K562 (cell line): ENCODE measurements around the gene NDRG3. TPM values are rescaled to one million over a fixed set of nuclear protein-coding genes. Genes with fewer than 3 reads are reported as not detected.

Experiments
- ATAC-seq: fragments of 200-7000 bp; cut with Tn5 transposase; 3 replicates; pipeline ENCODE4 v1.9.1; 2020; ENCODE audit warnings: moderate library complexity
- BruUV-seq: library from RNA; stranded (reverse); fragments of 400-500 nt; replicated peaks from 2 replicates; lab custom pipeline; 2021; lab: Mats Ljungman, UMichigan
- CTCF ChIA-PET: fragments of 300-600 bp; formaldehyde crosslinking; extraction: SDS; loops from one replicate; lab custom pipeline; 2021; ENCODE audit warnings: low intra/inter-chr PET ratio; lab: Yijun Ruan, JAX
- POLR2A ChIA-PET: fragments of 300-600, 350-650 bp; sonication (Branson Sonifier 250); formaldehyde crosslinking; extraction: SDS; loops from one replicate; lab custom pipeline; 2021; ENCODE audit warnings: antibody characterized with exemption, inconsistent platforms; lab: Yijun Ruan, JAX
- DNase-seq, 4 experiments: peaks; one replicate each; pipeline versions ENCODE4 v3.0.0 to v3.0.0-alpha.2; 2011 to 2018; ENCODE audit warnings: low spot score in 3 of 4, mixed read lengths in 3 of 4; ENCODE audit errors: extremely low read depth in 1 of 4
- FAIRE-seq: peaks from 2 replicates; lab custom pipeline; 2011; peaks lifted over from hg19 to GRCh38; lab: Jason Lieb, UNC
- H2AFZ ChIP-seq: 2 replicates; pipeline ENCODE4 v1.6.0; 2011; ENCODE audit warnings: low read depth, low read length, control low read depth, inconsistent platforms
- H3K27ac ChIP-seq: fragments of 200-600 bp; 3 replicates; pipeline ENCODE4 v1.8.0; 2011; ENCODE audit warnings: low read depth, mild to moderate bottlenecking, control low read depth, inconsistent platforms, low read length, moderate library complexity, mixed read lengths; ENCODE audit errors: extremely low read depth
- H3K27me3 ChIP-seq, 2 experiments: fragments of 300-600 bp in 1 of 2; 2 replicates in 1 of 2; 3 replicates in 1 of 2; pipeline versions ENCODE4 v1.6.0 to v1.8.0; 2011; ENCODE audit warnings: inconsistent platforms in 2 of 2, low read length in 2 of 2, mild to moderate bottlenecking in 1 of 2, mixed read lengths in 1 of 2, moderate library complexity in 1 of 2; ENCODE audit not compliant: control insufficient read depth in 2 of 2, insufficient read depth in 2 of 2
- H3K36me3 ChIP-seq: fragments of 300-600 bp; 3 replicates; pipeline ENCODE4 v1.8.0; 2011; ENCODE audit warnings: mild to moderate bottlenecking, low read length, inconsistent platforms; ENCODE audit not compliant: control insufficient read depth, insufficient read depth
- H3K4me1 ChIP-seq, 2 experiments: fragments of 200-600 bp in 1 of 2; replicated peaks in 1 of 2; 2 replicates in 1 of 2; 3 replicates in 1 of 2; pipeline versions ENCODE4 v1.5.1 to v1.8.0; 2011; ENCODE audit warnings: inconsistent platforms in 2 of 2, low read length in 2 of 2, mild to moderate bottlenecking in 1 of 2, mixed read lengths in 1 of 2, moderate library complexity in 1 of 2; ENCODE audit not compliant: control insufficient read depth in 2 of 2, insufficient read depth in 2 of 2
- H3K4me2 ChIP-seq: 2 replicates; pipeline ENCODE4 v1.6.1; 2011; ENCODE audit warnings: low read length, control low read depth, inconsistent platforms, mixed read lengths; ENCODE audit not compliant: insufficient read depth
- H3K4me3 ChIP-seq: fragments of 200-600 bp; sonication (generic), shearing (Covaris generic); 2 replicates; pipeline ENCODE4 v1.5.1; 2016; ENCODE audit warnings: control low read depth, inconsistent platforms
- H3K79me2 ChIP-seq: fragments of 200-600 bp; 3 replicates; pipeline ENCODE4 v1.8.0; 2011; ENCODE audit warnings: low read length, inconsistent platforms; ENCODE audit not compliant: control insufficient read depth, insufficient read depth
- H3K9ac ChIP-seq, 2 experiments: 2 replicates each; pipeline versions ENCODE4 v1.6.0 to v1.6.1; 2011; ENCODE audit warnings: low read depth in 2 of 2, low read length in 2 of 2, control low read depth in 1 of 2, inconsistent platforms in 1 of 2, mild to moderate bottlenecking in 1 of 2, mixed read lengths in 1 of 2; ENCODE audit not compliant: insufficient read depth in 1 of 2
- H3K9me1 ChIP-seq: one replicate; pipeline ENCODE4 v1.6.0; 2011; ENCODE audit warnings: inconsistent platforms, mild to moderate bottlenecking, low read length, moderate library complexity; ENCODE audit not compliant: control insufficient read depth, insufficient read depth
- H3K9me3 ChIP-seq: replicated peaks from 2 replicates; pipeline ENCODE4 v1.5.1; 2011; ENCODE audit warnings: low read depth, low read length, inconsistent platforms; ENCODE audit not compliant: control insufficient read depth, insufficient read depth
- H4K20me1 ChIP-seq: replicated peaks from 2 replicates; pipeline ENCODE4 v1.6.1; 2011; ENCODE audit warnings: low read length, inconsistent platforms, mixed read lengths; ENCODE audit not compliant: control insufficient read depth, insufficient read depth
- FOSL1 ChIP-seq: fragments of 200-800 bp; sonication (Bioruptor generic); conservative IDR thresholded peaks from 2 replicates; pipeline ENCODE4 v1.6.1; 2016; ENCODE audit warnings: missing genetic modification characterization, missing compliant biosample characterization
- POLR2G ChIP-seq: fragments of 200-400 bp; formaldehyde crosslinking; IDR thresholded peaks from 2 replicates; pipeline ENCODE4 v1.6.1; 2017; ENCODE audit warnings: low read depth, mild to moderate bottlenecking, antibody characterized with exemption, low read length, moderate library complexity
- ZNF217 ChIP-seq: sonication (generic); formaldehyde crosslinking; IDR thresholded peaks from 2 replicates; pipeline ENCODE4 v1.8.0; 2022; ENCODE audit warnings: mild to moderate bottlenecking, missing genetic modification reagents
- WGBS: fragments of 100-300 bp; shearing (Covaris generic); methylation state at CpG from one replicate; pipeline ENCODE4 v1.1.6; 2016; ENCODE audit warnings: low coverage, mixed read lengths; ENCODE audit not compliant: insufficient coverage; ENCODE audit errors: missing lambda C conversion rate; 5-methylcytosine and 5-hydroxymethylcytosine counted together
- in situ Hi-C: fragments of 300-500 bp; cut with MboI; formaldehyde crosslinking; loops from 4 replicates; pipeline ENCODE4 v1.15.0; 2018; ENCODE audit warnings: inconsistent platforms, mixed read lengths
- intact Hi-C: fragments of 100-400 bp; cut with micrococcal nuclease; formaldehyde crosslinking; loops from 2 replicates; pipeline ENCODE4 v1.14.2; 2022
- polyA plus RNA-seq, 8 experiments: library from polyadenylated mRNA; depleted of rRNA in 4 of 8; stranded (reverse) in 5 of 8; unstranded in 3 of 8; fragments of >200 nt; fragmentation: Nextera tagmentation in 2 of 8; fragmentation: Illumina TruSeq in 1 of 8; extraction: Ambion mirVana in 2 of 8; extraction: Trizol in 1 of 8; gene quantifications; 2 replicates each; pipeline versions ENCODE4 v1.2.1 to v1.2.3, GENCODE V29; 2011 to 2014; ENCODE audit warnings: inconsistent platforms in 1 of 8, missing spikeins in 1 of 8
- total RNA-seq, 7 experiments: library from RNA; depleted of rRNA in 6 of 7; stranded (reverse); fragments of >200 nt in 6 of 7; fragmentation: Illumina TruSeq in 2 of 7; extraction: Trizol in 2 of 7; gene quantifications; 2 replicates each; pipeline versions ENCODE4 v1.2.1 to v1.2.3, GENCODE V29; 2011 to 2021; ENCODE audit warnings: low replicate concordance in 1 of 7
- TF ChIP-seq, protein P1 (sequence below): fragments of 450-650 bp; IDR thresholded peaks from 2 replicates; pipeline ENCODE4 v1.6.1; 2016; ENCODE audit warnings: low read depth
- TF ChIP-seq, protein P2 (sequence below), 3 experiments: fragments of 200-800 bp in 1 of 3; sonication (Bioruptor generic) in 1 of 3; sonication (generic) in 1 of 3; formaldehyde crosslinking in 1 of 3; IDR thresholded peaks; 2 replicates each; pipeline versions ENCODE4 v1.6.1 to v1.8.0; 2016 to 2022; ENCODE audit warnings: mild to moderate bottlenecking in 2 of 3, missing compliant biosample characterization in 2 of 3, missing genetic modification characterization in 2 of 3, missing genetic modification reagents in 1 of 3

Gene NDRG3
- total and polyA plus RNA-seq, 9 of the 15 experiments (the other 6 are each of a cell fraction or from before 2014, with no cell fraction given) = 14.6 to 39.4 (median 24.4) TPM

DNA sequence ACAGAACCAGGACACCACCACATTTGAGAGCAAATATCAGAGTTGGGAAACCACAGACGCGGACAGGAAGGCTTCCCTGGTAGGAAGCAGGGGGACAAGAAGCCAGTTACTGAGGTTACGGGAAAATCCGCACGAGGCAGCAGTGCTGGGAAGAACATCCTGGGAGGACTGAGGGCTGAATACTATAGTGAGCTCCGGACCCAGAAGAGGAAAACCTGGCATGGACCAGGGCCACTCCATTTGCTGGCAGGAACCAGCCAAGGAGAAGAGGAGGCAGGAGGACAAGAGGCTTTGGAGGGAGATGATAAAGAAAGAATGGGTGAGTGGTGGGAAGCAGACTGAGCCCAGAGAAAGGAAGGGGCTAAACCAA, 33.8 kb upstream of the NDRG3 start (continued):
- TF ChIP-seq ZNF217 (CRISPR knock-in tag) = no peak
- TF ChIP-seq, all 486 proteins: peak for 0

DNA sequence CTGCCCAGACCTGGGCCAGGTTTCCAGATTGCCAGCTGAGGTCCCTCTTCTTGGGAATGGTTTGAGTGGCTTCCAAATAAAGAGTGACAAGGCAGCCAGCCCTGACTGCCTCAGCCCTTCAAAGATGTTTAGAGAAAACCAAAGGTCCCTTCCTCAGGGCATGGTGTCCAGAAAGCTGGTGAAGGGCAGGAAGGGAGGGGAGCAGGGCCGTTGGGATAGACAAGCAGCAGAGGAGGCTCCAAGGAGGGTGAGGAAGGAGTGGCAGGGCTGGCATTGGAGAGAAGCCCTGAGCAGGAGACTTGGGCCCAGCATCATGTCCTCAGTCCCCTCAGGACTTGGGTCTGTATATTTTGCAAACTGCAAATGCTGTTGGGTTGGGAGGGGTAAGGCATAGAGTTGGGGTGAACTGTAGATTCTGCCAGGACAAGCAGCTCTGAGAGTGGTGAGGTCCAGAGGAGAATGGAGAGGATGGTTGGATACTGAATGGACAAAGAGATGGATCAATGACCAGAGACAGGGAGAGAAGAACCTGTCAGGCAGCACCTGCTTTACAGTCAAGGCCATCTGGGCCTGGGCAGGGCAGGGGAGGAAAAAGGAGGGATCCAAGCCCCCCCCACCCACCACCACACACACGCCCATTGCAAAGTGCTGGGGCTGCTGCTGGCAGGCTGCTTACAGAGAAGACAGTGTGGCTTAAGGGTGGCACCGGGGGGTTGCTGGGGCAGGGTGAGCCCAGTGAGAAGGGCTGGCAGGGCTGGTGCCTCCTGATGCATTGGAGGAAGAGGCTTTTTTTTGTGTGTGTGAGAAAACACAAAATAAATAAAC, 33.2 kb upstream of the NDRG3 start:
- Histone ChIP-seq H3K4me3 (no peak overlapping the region), H3K79me2 (no peaks in the 10 kb centered on the region), H3K9me1 (no peaks in the 10 kb centered on the region), H2AFZ (no peak overlapping the region), H3K4me1 (peaks cover 8 to 12% of the 10 kb centered on the region in 2 experiments; a peak in 4 of 5 replicates), H3K27ac (no peak overlapping the region), H3K27me3 (no peaks in the 10 kb centered on the region), H3K9ac (peak overlapping the region in 1 of 2 experiments; percentile 73; a peak in 2 of 4 replicates), H4K20me1 (no peaks in the 10 kb centered on the region), H3K9me3 (no peaks in the 10 kb centered on the region), H3K36me3 (peaks cover 15% of the 10 kb centered on the region; the same call in 1 of the 3 replicates), H3K4me2 (no peak overlapping the region)
- in situ Hi-C loops = no loop called here
- FAIRE-seq (no peak), DNase-seq (no peak), ATAC-seq (no peak)
- CTCF ChIA-PET = no interaction called here
- TF ChIP-seq, protein P1, sequence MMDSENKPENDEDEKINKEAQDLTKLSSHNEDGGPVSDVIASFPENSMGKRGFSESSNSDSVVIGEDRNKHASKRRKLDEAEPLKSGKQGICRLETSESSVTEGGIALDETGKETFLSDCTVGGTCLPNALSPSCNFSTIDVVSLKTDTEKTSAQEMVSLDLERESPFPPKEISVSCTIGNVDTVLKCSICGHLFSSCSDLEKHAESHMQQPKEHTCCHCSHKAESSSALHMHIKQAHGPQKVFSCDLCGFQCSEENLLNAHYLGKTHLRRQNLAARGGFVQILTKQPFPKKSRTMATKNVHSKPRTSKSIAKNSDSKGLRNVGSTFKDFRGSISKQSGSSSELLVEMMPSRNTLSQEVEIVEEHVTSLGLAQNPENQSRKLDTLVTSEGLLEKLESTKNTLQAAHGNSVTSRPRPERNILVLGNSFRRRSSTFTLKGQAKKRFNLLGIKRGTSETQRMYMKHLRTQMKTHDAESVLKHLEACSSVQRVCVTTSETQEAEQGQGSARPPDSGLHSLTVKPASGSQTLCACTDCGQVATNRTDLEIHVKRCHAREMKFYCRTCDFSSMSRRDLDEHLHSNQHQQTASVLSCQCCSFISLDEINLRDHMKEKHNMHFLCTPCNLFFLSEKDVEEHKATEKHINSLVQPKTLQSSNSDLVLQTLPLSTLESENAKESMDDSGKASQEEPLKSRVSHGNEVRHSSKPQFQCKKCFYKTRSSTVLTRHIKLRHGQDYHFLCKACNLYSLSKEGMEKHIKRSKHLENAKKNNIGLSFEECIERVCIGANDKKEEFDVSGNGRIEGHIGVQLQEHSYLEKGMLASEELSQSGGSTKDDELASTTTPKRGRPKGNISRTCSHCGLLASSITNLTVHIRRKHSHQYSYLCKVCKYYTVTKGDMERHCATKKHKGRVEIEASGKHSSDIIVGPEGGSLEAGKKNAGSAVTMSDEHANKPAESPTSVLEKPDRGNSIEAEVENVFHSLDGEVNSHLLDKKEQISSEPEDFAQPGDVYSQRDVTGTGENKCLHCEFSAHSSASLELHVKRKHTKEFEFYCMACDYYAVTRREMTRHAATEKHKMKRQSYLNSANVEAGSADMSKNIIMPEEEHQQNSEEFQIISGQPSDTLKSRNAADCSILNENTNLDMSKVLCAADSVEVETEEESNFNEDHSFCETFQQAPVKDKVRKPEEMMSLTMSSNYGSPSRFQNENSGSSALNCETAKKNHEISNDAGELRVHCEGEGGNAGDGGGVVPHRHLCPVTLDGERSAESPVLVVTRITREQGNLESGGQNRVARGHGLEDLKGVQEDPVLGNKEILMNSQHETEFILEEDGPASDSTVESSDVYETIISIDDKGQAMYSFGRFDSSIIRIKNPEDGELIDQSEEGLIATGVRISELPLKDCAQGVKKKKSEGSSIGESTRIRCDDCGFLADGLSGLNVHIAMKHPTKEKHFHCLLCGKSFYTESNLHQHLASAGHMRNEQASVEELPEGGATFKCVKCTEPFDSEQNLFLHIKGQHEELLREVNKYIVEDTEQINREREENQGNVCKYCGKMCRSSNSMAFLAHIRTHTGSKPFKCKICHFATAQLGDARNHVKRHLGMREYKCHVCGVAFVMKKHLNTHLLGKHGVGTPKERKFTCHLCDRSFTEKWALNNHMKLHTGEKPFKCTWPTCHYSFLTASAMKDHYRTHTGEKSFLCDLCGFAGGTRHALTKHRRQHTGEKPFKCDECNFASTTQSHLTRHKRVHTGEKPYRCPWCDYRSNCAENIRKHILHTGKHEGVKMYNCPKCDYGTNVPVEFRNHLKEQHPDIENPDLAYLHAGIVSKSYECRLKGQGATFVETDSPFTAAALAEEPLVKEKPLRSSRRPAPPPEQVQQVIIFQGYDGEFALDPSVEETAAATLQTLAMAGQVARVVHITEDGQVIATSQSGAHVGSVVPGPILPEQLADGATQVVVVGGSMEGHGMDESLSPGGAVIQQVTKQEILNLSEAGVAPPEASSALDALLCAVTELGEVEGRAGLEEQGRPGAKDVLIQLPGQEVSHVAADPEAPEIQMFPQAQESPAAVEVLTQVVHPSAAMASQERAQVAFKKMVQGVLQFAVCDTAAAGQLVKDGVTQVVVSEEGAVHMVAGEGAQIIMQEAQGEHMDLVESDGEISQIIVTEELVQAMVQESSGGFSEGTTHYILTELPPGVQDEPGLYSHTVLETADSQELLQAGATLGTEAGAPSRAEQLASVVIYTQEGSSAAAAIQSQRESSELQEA = no peak
- TF ChIP-seq POLR2G (peak; percentile 40; the same call in 1 of the 2 replicates), FOSL1 (tag) (no peak)
- TF ChIP-seq, protein P2, sequence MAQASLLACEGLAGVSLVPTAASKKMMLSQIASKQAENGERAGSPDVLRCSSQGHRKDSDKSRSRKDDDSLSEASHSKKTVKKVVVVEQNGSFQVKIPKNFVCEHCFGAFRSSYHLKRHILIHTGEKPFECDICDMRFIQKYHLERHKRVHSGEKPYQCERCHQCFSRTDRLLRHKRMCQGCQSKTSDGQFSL (CRISPR knock-in tag; IDR thresholded peaks at IDR 0.05) = 0 out of 2 replicates have a peak, but pooled peaks have one; percentile 10
- TF ChIP-seq, protein P2 (tag; IDR thresholded peaks at IDR 0.05) = no peak
- 26% methylated on average over 3 of the region's 3 CpGs for WGBS
- intact Hi-C loops = no loop called here
- POLR2A ChIA-PET = no interaction called here
- BruUV-seq = no TSS peak
